Fibroblast of lung (primary cell): ENCODE data around the gene CYLD. TPM values are rescaled to one million over a fixed set of nuclear protein-coding genes. Genes with fewer than 3 reads are reported as not detected.

Source experiments
- DNase-seq, 2 donors: peaks; one replicate each; pipeline versions ENCODE4 v3.0.0 to v3.0.0-alpha.2; 2010; ENCODE audit warnings: low read depth in 2 of 2
- H2AFZ ChIP-seq: 2 replicates; pipeline ENCODE4 v1.5.1; 2012; ENCODE audit warnings: low read length, control low read depth, inconsistent platforms
- H3K27ac ChIP-seq: 2 replicates; pipeline ENCODE4 v1.5.1; 2011; ENCODE audit warnings: low read length, control low read depth; ENCODE audit not compliant: insufficient read depth
- H3K27me3 ChIP-seq: 2 replicates; pipeline ENCODE4 v1.5.1; 2011; ENCODE audit warnings: mild to moderate bottlenecking, low read length; ENCODE audit not compliant: control insufficient read depth, insufficient read depth
- H3K36me3 ChIP-seq: 2 replicates; pipeline ENCODE4 v1.5.1; 2011; ENCODE audit warnings: low read length; ENCODE audit not compliant: control insufficient read depth, insufficient read depth
- H3K4me1 ChIP-seq: 2 replicates; pipeline ENCODE4 v1.5.1; 2011; ENCODE audit warnings: low read length; ENCODE audit not compliant: control insufficient read depth, insufficient read depth; ENCODE audit errors: extremely low read depth
- H3K4me2 ChIP-seq: 2 replicates; pipeline ENCODE4 v1.5.1; 2011; ENCODE audit warnings: low read length, control low read depth; ENCODE audit not compliant: insufficient read depth; ENCODE audit errors: extremely low read depth
- H3K4me3 ChIP-seq, 4 experiments: fragments of 200-600 bp in 1 of 4; sonication (generic) in 1 of 4; replicated peaks in 1 of 4; 2 replicates each; pipeline ENCODE4 v1.5.1; 2011 to 2016; ENCODE audit warnings: low read length in 4 of 4, low read depth in 3 of 4, mild to moderate bottlenecking in 3 of 4, control low read depth in 2 of 4, inconsistent platforms in 1 of 4, mixed read lengths in 1 of 4; ENCODE audit not compliant: insufficient read depth in 1 of 4; ENCODE audit errors: control extremely low read depth in 1 of 4
- H3K79me2 ChIP-seq: 2 replicates; pipeline ENCODE4 v1.5.1; 2012; ENCODE audit warnings: mild to moderate bottlenecking, low read length, inconsistent platforms; ENCODE audit not compliant: control insufficient read depth, insufficient read depth
- H3K9ac ChIP-seq: 2 replicates; pipeline ENCODE4 v1.5.1; 2011; ENCODE audit warnings: mild to moderate bottlenecking, low read length, control low read depth; ENCODE audit not compliant: insufficient read depth
- H3K9me3 ChIP-seq: 2 replicates; pipeline ENCODE4 v1.5.1; 2012; ENCODE audit warnings: low read depth, low read length; ENCODE audit not compliant: control insufficient read depth, insufficient read depth
- H4K20me1 ChIP-seq: 2 replicates; pipeline ENCODE4 v1.5.1; 2011; ENCODE audit warnings: low read length; ENCODE audit not compliant: control insufficient read depth, insufficient read depth; ENCODE audit errors: extremely low read depth
- CTCF ChIP-seq, 2 donors: IDR thresholded peaks in 1 of 2; conservative IDR thresholded peaks in 1 of 2; 1 replicate in 1 of 2; 2 replicates in 1 of 2; pipeline ENCODE4 v1.5.1; 2011 to 2012; ENCODE audit warnings: low read length in 2 of 2, control low read depth in 1 of 2, inconsistent platforms in 1 of 2, low read depth in 1 of 2, mild to moderate bottlenecking in 1 of 2
- EZH2 ChIP-seq: IDR thresholded peaks from 2 replicates; pipeline ENCODE4 v1.5.1; 2012; ENCODE audit warnings: low read length, control low read depth, mild to moderate bottlenecking; ENCODE audit errors: missing control alignments
- polyA plus RNA-seq, 2 donors: library from polyadenylated mRNA; depleted of rRNA in 1 of 2; stranded (reverse) in 1 of 2; unstranded in 1 of 2; fragments of >200 nt; gene quantifications; 2 replicates each; pipeline ENCODE4 v1.2.1, GENCODE V29; 2011 to 2012; ENCODE audit warnings: missing spikeins in 1 of 2
- total RNA-seq: library from RNA; depleted of rRNA; stranded (reverse); fragments of >200 nt; gene quantifications from 2 replicates; pipeline ENCODE4 v1.2.1, GENCODE V29; 2014

CYLD gene
- total and polyA plus RNA-seq, 2 donors (not counting 1 experiment from before 2014, with no cell fraction given) = 22.1 to 66.7 TPM

GRCh38 chr16:50835358-50836060, 93.6 kb downstream of the CYLD start:
- Histone ChIP-seq H3K36me3 (no peaks in the 10 kb centered on the region), H4K20me1 (no peaks in the 10 kb centered on the region), H3K9ac (no peak overlapping the region), H3K4me1 (no peaks in the 10 kb centered on the region), H3K4me3 (no peak overlapping the region), H2AFZ (no peak overlapping the region), H3K27me3 (peaks cover 4% of the 10 kb centered on the region), H3K9me3 (no peaks in the 10 kb centered on the region), H3K27ac (no peak overlapping the region), H3K4me2 (no peak overlapping the region), H3K79me2 (no peaks in the 10 kb centered on the region)
- TF ChIP-seq CTCF (conservative IDR thresholded peaks at IDR 0.05 in 1 of 2, IDR thresholded peaks at IDR 0.05 in 1 of 2; ENCODE audit: low read depth in 1 of 2, low read length in 2 of 2) (no peak), EZH2 (no peak)
- no peak for DNase-seq

GRCh38 chr16:50836121-50836621, 94.3 kb downstream of the CYLD start:
- TF ChIP-seq CTCF (conservative IDR thresholded peaks at IDR 0.05 in 1 of 2, IDR thresholded peaks at IDR 0.05 in 1 of 2; ENCODE audit: low read depth in 1 of 2, low read length in 2 of 2) (no peak), EZH2 (no peak)
- no peak overlapping the region for H2AFZ ChIP-seq
- H3K9me3 ChIP-seq = no peaks in the 10 kb centered on the region
- no peak overlapping the region for H3K9ac ChIP-seq
- no peak overlapping the region for H3K4me3 ChIP-seq
- no peak overlapping the region for H3K4me2 ChIP-seq
- H3K27ac ChIP-seq = no peak overlapping the region
- DNase-seq = no peak
- H3K27me3 ChIP-seq = peaks cover 4% of the 10 kb centered on the region
- H3K79me2 ChIP-seq = no peaks in the 10 kb centered on the region
- H3K36me3 ChIP-seq = no peaks in the 10 kb centered on the region
- H3K4me1 ChIP-seq = no peaks in the 10 kb centered on the region
- no peaks in the 10 kb centered on the region for H4K20me1 ChIP-seq

GRCh38 chr16:50837324-50837723, 95.4 kb downstream of the CYLD start:
- H2AFZ ChIP-seq = no peak overlapping the region
- H3K27ac ChIP-seq = no peak overlapping the region
- H3K4me3 ChIP-seq = no peak overlapping the region
- DNase-seq = no peak
- no peaks in the 10 kb centered on the region for H3K79me2 ChIP-seq
- H3K36me3 ChIP-seq = no peaks in the 10 kb centered on the region
- H3K4me1 ChIP-seq = no peaks in the 10 kb centered on the region
- no peaks in the 10 kb centered on the region for H4K20me1 ChIP-seq
- no peaks in the 10 kb centered on the region for H3K9me3 ChIP-seq
- H3K27me3 ChIP-seq = peaks cover 4% of the 10 kb centered on the region
- no peak overlapping the region for H3K4me2 ChIP-seq
- H3K9ac ChIP-seq = no peak overlapping the region
- no peak for TF ChIP-seq EZH2
- TF ChIP-seq CTCF (conservative IDR thresholded peaks at IDR 0.05 in 1 of 2, IDR thresholded peaks at IDR 0.05 in 1 of 2; ENCODE audit: low read depth in 1 of 2, low read length in 2 of 2) = no peak
